Islet precursor cell (in vitro differentiated cells): ENCODE results near the gene PRKAR1B.
"Not testable (repeated sequence)": the region's sequence is repeated elsewhere in the genome, so short reads cannot be mapped to it uniquely, and the experiment has no call there.

Experiments
- DNase-seq: peaks from one replicate; pipeline ENCODE4 v3.0.0-alpha.2; 2018

The PRKAR1B gene

GRCh38 chr7:665736-666453 is 61.2 kb downstream of the PRKAR1B start:
- no peak for DNase-seq

- DNase-seq, result no peak
These were observed 61.9 kb downstream of the PRKAR1B start for GRCh38 chr7:664997-665735.

- no peak for DNase-seq
These were observed 62.7 kb downstream of the PRKAR1B start for GRCh38 chr7:664402-664775.

- no peak for DNase-seq
These were observed 64.5 kb downstream of the PRKAR1B start for GRCh38 chr7:662576-662975.

GRCh38 chr7:659996-660395 is 67.1 kb downstream of the PRKAR1B start:
- no peak for DNase-seq

GRCh38 chr7:659306-659847 is 67.7 kb downstream of the PRKAR1B start:
- DNase-seq, result no peak

- peak; percentile 84 for DNase-seq
These were observed 69.4 kb downstream of the PRKAR1B start for GRCh38 chr7:657565-658119.

- not testable (repeated sequence) for DNase-seq
These were observed 70.1 kb downstream of the PRKAR1B start for GRCh38 chr7:657010-657409.

- DNase-seq, result no peak
These were observed 71.3 kb downstream of the PRKAR1B start for GRCh38 chr7:655758-656157.

GRCh38 chr7:653829-654764 is 73.0 kb downstream of the PRKAR1B start:
- DNase-seq, result no peak

GRCh38 chr7:652881-653280 is 74.2 kb downstream of the PRKAR1B start:
- no peak for DNase-seq

- DNase-seq, result not testable (repeated sequence)
These were observed 74.9 kb downstream of the PRKAR1B start for GRCh38 chr7:652167-652566.

GRCh38 chr7:651032-651728 is 75.9 kb downstream of the PRKAR1B start:
- DNase-seq, result no peak

- DNase-seq, result no peak
These were observed 76.6 kb downstream of the PRKAR1B start for GRCh38 chr7:650339-651031.

- DNase-seq, result no peak
These were observed 80.1 kb downstream of the PRKAR1B start for GRCh38 chr7:646951-647350.

- no peak for DNase-seq
These were observed 80.6 kb downstream of the PRKAR1B start for GRCh38 chr7:646487-646886.

- no peak for DNase-seq
These were observed 81.5 kb downstream of the PRKAR1B start for GRCh38 chr7:645606-646005.

GRCh38 chr7:644381-645305 is 82.4 kb downstream of the PRKAR1B start:
- no peak for DNase-seq

- DNase-seq, result no peak
These were observed 85.1 kb downstream of the PRKAR1B start for GRCh38 chr7:641966-642365.

- no peak for DNase-seq
These were observed 85.8 kb downstream of the PRKAR1B start for GRCh38 chr7:641269-641671.
